Activated CD4-positive, alpha-beta memory T cell treated with anti-CD3 and anti-CD28 coated beads for 36 hours (primary cell): ENCODE measurements around the gene ZNF804B. TPM values are rescaled to one million over a fixed set of nuclear protein-coding genes. Genes with fewer than 3 reads are reported as not detected.
"Not testable (repeated sequence)": the region's sequence is repeated elsewhere in the genome, so short reads cannot be mapped to it uniquely, and the experiment has no call there.

ENCODE experiments used
- CTCF ChIA-PET: fragments of 350-600 bp; sonication (Branson Sonifier 250); formaldehyde crosslinking; loops from one replicate; lab custom pipeline; 2021; ENCODE audit warnings: antibody characterized with exemption, inconsistent platforms; lab: Charles Lee
- POLR2A ChIA-PET: fragments of 350-600 bp; sonication (Branson Sonifier 250); formaldehyde crosslinking; loops from one replicate; lab custom pipeline; 2021; ENCODE audit warnings: antibody characterized with exemption; lab: Charles Lee
- DNase-seq: peaks from one replicate; pipeline ENCODE4 v3.0.0-alpha.2; 2020
- H3K27ac Mint-ChIP-seq: one replicate; pipeline ENCODE4 v1.8.0; 2021; ENCODE audit warnings: mixed read lengths
- H3K27me3 Mint-ChIP-seq: one replicate; pipeline ENCODE4 v1.8.0; 2021; ENCODE audit warnings: mixed read lengths
- H3K36me3 Mint-ChIP-seq: one replicate; pipeline ENCODE4 v1.8.0; 2021; ENCODE audit warnings: mixed read lengths
- H3K4me1 Mint-ChIP-seq: one replicate; pipeline ENCODE4 v1.8.0; 2021; ENCODE audit warnings: low read depth, mixed read lengths
- H3K4me3 Mint-ChIP-seq: one replicate; pipeline ENCODE4 v1.8.0; 2021; ENCODE audit warnings: mild to moderate bottlenecking, mixed read lengths
- H3K9me3 Mint-ChIP-seq: one replicate; pipeline ENCODE4 v1.8.0; 2021; ENCODE audit warnings: mixed read lengths
- intact Hi-C: fragments of 100-400 bp; cut with micrococcal nuclease; formaldehyde crosslinking; loops from one replicate; pipeline ENCODE4 v1.15.1; 2023
- total RNA-seq, 2 experiments: library from RNA; stranded (reverse); gene quantifications; one replicate each; pipeline ENCODE4 v1.2.3, GENCODE V29; 2021

Gene ZNF804B
- total RNA-seq, 2 experiments from 2014 or later, result not detected

GRCh38 chr7:89129600-89130375, 370.3 kb downstream of the ZNF804B start:
- H3K36me3 Mint-ChIP-seq, result no peaks in the 10 kb centered on the region
- no peak for DNase-seq
- H3K27ac Mint-ChIP-seq, result no peak overlapping the region
- no peaks in the 10 kb centered on the region for H3K27me3 Mint-ChIP-seq
- H3K4me1 Mint-ChIP-seq, result no peaks in the 10 kb centered on the region
- CTCF ChIA-PET, result no interaction called here
- intact Hi-C loops, result no loop called here
- POLR2A ChIA-PET, result no interaction called here
- H3K4me3 Mint-ChIP-seq, result no peak overlapping the region
- no peaks in the 10 kb centered on the region for H3K9me3 Mint-ChIP-seq

- ChIA-PET CTCF (interaction anchor here (0.7 kb wide), 1 partner anchor 153 kb away, joined by 3 read pairs; no protein-coding TSS in a partner anchor), POLR2A (no interaction called here)
- intact Hi-C loops, result no loop called here
- no peak overlapping the region for H3K27ac Mint-ChIP-seq
- H3K4me3 Mint-ChIP-seq, result no peak overlapping the region
- H3K9me3 Mint-ChIP-seq, result no peaks in the 10 kb centered on the region
- DNase-seq, result no peak
- no peaks in the 10 kb centered on the region for H3K4me1 Mint-ChIP-seq
- no peaks in the 10 kb centered on the region for H3K27me3 Mint-ChIP-seq
- no peaks in the 10 kb centered on the region for H3K36me3 Mint-ChIP-seq
Measured at GRCh38 chr7:89133357-89133756, 373.9 kb downstream of the ZNF804B start.

GRCh38 chr7:89133819-89134218, 374.3 kb downstream of the ZNF804B start:
- no peaks in the 10 kb centered on the region for H3K4me1 Mint-ChIP-seq
- no peak for DNase-seq
- intact Hi-C loops, result no loop called here
- no peaks in the 10 kb centered on the region for H3K27me3 Mint-ChIP-seq
- POLR2A ChIA-PET, result no interaction called here
- CTCF ChIA-PET, result no interaction called here
- no peak overlapping the region for H3K27ac Mint-ChIP-seq
- H3K9me3 Mint-ChIP-seq, result no peaks in the 10 kb centered on the region
- H3K36me3 Mint-ChIP-seq, result no peaks in the 10 kb centered on the region
- H3K4me3 Mint-ChIP-seq, result no peak overlapping the region

- CTCF ChIA-PET, result no interaction called here
- Mint-ChIP-seq H3K4me1 (no peaks in the 10 kb centered on the region), H3K9me3 (peaks cover 3% of the 10 kb centered on the region), H3K4me3 (no peak overlapping the region), H3K27me3 (no peaks in the 10 kb centered on the region), H3K27ac (no peak overlapping the region), H3K36me3 (no peaks in the 10 kb centered on the region)
- no peak for DNase-seq
- POLR2A ChIA-PET, result no interaction called here
- intact Hi-C loops, result no loop called here
Measured at GRCh38 chr7:89145801-89146200, 386.3 kb downstream of the ZNF804B start.

- Mint-ChIP-seq H3K9me3 (no peaks in the 10 kb centered on the region), H3K4me1 (no peaks in the 10 kb centered on the region), H3K27me3 (no peaks in the 10 kb centered on the region), H3K4me3 (no peak overlapping the region), H3K27ac (no peak overlapping the region), H3K36me3 (no peaks in the 10 kb centered on the region)
- intact Hi-C loops, result no loop called here
- POLR2A ChIA-PET, result no interaction called here
- DNase-seq, result no peak
- CTCF ChIA-PET, result no interaction called here
Measured at GRCh38 chr7:89160107-89160506, 400.6 kb downstream of the ZNF804B start.

GRCh38 chr7:89165421-89165820, 405.9 kb downstream of the ZNF804B start:
- Mint-ChIP-seq H3K27ac (no peak overlapping the region), H3K9me3 (no peaks in the 10 kb centered on the region), H3K36me3 (no peaks in the 10 kb centered on the region), H3K4me3 (no peak overlapping the region), H3K27me3 (no peaks in the 10 kb centered on the region), H3K4me1 (no peaks in the 10 kb centered on the region)
- ChIA-PET CTCF (no interaction called here), POLR2A (no interaction called here)
- intact Hi-C loops, result no loop called here
- no peak for DNase-seq

- no peaks in the 10 kb centered on the region for H3K4me1 Mint-ChIP-seq
- CTCF ChIA-PET, result no interaction called here
- intact Hi-C loops, result no loop called here
Measured at GRCh38 chr7:89170628-89171027, 411.1 kb downstream of the ZNF804B start.

GRCh38 chr7:89182116-89182515, 422.6 kb downstream of the ZNF804B start:
- CTCF ChIA-PET, result no interaction called here
- intact Hi-C loops, result no loop called here
- no peak overlapping the region for H3K4me3 Mint-ChIP-seq

More at GRCh38 chr7:89170628-89171027, 411.1 kb downstream of the ZNF804B start:
- Mint-ChIP-seq H3K4me3 (no peak overlapping the region), H3K27ac (no peak overlapping the region), H3K9me3 (peaks cover 5% of the 10 kb centered on the region), H3K27me3 (no peaks in the 10 kb centered on the region), H3K36me3 (no peaks in the 10 kb centered on the region)
- POLR2A ChIA-PET, result no interaction called here
- no peak for DNase-seq

GRCh38 chr7:89183712-89184111, 424.2 kb downstream of the ZNF804B start:
- Mint-ChIP-seq H3K36me3 (no peaks in the 10 kb centered on the region), H3K4me3 (no peak overlapping the region), H3K27ac (no peak overlapping the region), H3K27me3 (no peaks in the 10 kb centered on the region), H3K4me1 (no peaks in the 10 kb centered on the region), H3K9me3 (peaks cover 6% of the 10 kb centered on the region)
- CTCF ChIA-PET, result no interaction called here
- intact Hi-C loops, result no loop called here
- POLR2A ChIA-PET, result no interaction called here
- DNase-seq, result no peak

More at GRCh38 chr7:89182116-89182515, 422.6 kb downstream of the ZNF804B start:
- peaks cover 9% of the 10 kb centered on the region for H3K9me3 Mint-ChIP-seq
- H3K27ac Mint-ChIP-seq, result no peak overlapping the region
- POLR2A ChIA-PET, result no interaction called here
- no peaks in the 10 kb centered on the region for H3K27me3 Mint-ChIP-seq
- no peaks in the 10 kb centered on the region for H3K36me3 Mint-ChIP-seq
- no peak for DNase-seq
- no peaks in the 10 kb centered on the region for H3K4me1 Mint-ChIP-seq

GRCh38 chr7:89200758-89201157, 441.3 kb downstream of the ZNF804B start:
- H3K4me3 Mint-ChIP-seq, result no peak overlapping the region
- DNase-seq, result no peak
- intact Hi-C loops, result no loop called here
- ChIA-PET POLR2A (no interaction called here), CTCF (no interaction called here)
- no peaks in the 10 kb centered on the region for H3K27me3 Mint-ChIP-seq
- no peaks in the 10 kb centered on the region for H3K9me3 Mint-ChIP-seq
- no peak overlapping the region for H3K27ac Mint-ChIP-seq
- H3K36me3 Mint-ChIP-seq, result no peaks in the 10 kb centered on the region
- H3K4me1 Mint-ChIP-seq, result no peaks in the 10 kb centered on the region

- Mint-ChIP-seq H3K27me3 (no peaks in the 10 kb centered on the region), H3K4me1 (no peaks in the 10 kb centered on the region), H3K4me3 (no peak overlapping the region), H3K9me3 (peaks cover 5% of the 10 kb centered on the region), H3K27ac (no peak overlapping the region), H3K36me3 (no peaks in the 10 kb centered on the region)
- intact Hi-C loops, result no loop called here
- ChIA-PET POLR2A (no interaction called here), CTCF (no interaction called here)
- DNase-seq, result no peak
Measured at GRCh38 chr7:89223900-89224395, 464.4 kb downstream of the ZNF804B start.

- H3K27me3 Mint-ChIP-seq, H3K27ac Mint-ChIP-seq, H3K4me3 Mint-ChIP-seq, H3K9me3 Mint-ChIP-seq, H3K4me1 Mint-ChIP-seq, H3K36me3 Mint-ChIP-seq, POLR2A ChIA-PET, intact Hi-C loops, CTCF ChIA-PET, DNase-seq: not testable (repeated sequence)
Measured at GRCh38 chr7:89228688-89229171, 469.2 kb downstream of the ZNF804B start.

GRCh38 chr7:89238156-89238555, 478.7 kb downstream of the ZNF804B start:
- ChIA-PET CTCF (no interaction called here), POLR2A (no interaction called here)
- H3K36me3 Mint-ChIP-seq, result no peaks in the 10 kb centered on the region
- no peaks in the 10 kb centered on the region for H3K27me3 Mint-ChIP-seq
- H3K4me1 Mint-ChIP-seq, result no peaks in the 10 kb centered on the region
- intact Hi-C loops, result no loop called here
- no peak overlapping the region for H3K4me3 Mint-ChIP-seq
- no peak overlapping the region for H3K27ac Mint-ChIP-seq
- DNase-seq, result no peak
- H3K9me3 Mint-ChIP-seq, result no peaks in the 10 kb centered on the region
